HG03378 (cell line): ENCODE results near the gene ASZ1.
"Not testable (repeated sequence)": the region's sequence is repeated elsewhere in the genome, so short reads cannot be mapped to it uniquely, and the experiment has no call there.

ENCODE experiments used
- ATAC-seq: cut with Tn5 transposase; IDR thresholded peaks from one replicate; pipeline ENCODE4 v1.9.1; 2021; ENCODE audit warnings: mild to moderate bottlenecking, moderate library complexity; ENCODE audit not compliant: unreplicated experiment

Gene ASZ1, protein sequence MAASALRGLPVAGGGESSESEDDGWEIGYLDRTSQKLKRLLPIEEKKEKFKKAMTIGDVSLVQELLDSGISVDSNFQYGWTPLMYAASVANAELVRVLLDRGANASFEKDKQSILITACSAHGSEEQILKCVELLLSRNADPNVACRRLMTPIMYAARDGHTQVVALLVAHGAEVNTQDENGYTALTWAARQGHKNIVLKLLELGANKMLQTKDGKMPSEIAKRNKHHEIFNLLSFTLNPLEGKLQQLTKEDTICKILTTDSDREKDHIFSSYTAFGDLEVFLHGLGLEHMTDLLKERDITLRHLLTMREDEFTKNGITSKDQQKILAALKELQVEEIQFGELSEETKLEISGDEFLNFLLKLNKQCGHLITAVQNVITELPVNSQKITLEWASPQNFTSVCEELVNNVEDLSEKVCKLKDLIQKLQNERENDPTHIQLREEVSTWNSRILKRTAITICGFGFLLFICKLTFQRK

DNA sequence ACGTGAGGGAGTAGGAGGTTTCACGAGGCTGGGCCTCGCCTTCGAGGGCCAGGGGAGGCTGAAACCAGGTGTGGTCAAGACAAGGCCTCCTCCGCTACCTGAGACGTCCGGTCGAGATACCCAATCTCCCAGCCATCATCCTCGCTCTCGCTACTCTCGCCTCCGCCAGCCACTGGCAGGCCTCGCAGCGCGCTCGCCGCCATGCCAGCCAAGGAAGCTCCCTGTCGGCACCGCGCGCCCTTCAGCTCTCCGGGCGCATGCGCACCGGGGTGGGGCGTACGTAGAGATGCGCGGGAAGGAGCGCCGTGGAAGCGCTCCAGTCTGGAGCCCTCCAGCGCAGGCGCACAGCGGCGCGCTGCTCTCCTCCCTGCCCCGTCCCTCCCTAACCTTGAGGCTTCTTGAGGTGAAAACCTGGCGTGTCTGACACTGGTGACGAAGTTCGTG, at the start of gene ASZ1:
Gene ASZ1 (minus strand): TSS at position 236 of the 444 bp plus-strand sequence. CDS start 33 bp downstream, at position 203.
- ATAC-seq, result no peak

DNA sequence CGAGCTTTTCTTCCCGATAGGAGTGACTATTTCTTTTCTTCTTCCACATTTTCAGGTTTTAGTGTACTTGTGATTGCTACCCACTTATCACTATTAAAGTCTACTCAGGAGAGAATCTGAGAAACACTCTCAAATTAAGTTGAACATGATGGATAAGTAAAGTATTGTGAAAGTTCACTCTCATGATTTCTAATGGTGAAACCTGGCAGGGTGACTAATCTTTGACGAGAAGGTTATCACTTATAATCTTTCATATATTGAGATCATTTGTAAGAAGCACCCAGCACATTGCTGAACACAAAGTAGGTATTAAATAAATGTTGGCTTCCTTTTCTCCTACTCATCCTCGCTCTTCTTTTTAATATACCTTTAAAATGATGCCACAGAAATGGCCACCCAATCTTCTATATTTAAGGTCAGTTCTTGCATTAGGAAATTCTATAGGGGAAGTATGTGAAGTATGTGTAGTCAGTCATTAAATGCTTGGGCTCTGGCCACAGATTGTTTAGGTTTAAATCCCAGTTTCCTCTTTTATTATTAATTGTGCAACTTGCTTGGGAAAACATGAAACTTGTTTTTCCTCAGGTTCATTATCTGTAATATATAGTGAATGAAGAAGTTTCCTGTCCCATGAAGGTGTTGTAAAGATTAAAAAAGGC, 49.4 kb upstream of the ASZ1 start:
- ATAC-seq, result no peak

DNA sequence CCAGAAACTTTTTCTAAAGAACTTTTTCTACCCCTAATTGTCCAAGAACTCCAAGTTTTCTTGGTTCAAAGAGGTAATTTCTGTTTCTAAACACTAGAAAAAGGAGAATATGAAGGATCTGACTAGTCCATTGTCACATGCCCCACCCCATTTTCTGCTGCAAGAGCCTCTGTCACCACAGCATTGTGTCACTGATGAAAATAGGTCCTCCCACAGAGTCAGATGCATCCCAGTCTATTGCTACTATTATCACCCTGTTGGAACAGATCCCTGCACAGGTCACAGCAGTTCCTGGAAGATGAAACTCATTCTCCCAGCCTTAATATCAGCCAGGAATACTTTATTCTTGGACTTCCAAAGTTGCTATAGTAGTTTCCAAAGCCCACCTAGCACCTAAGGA, 45.0 kb upstream of the ASZ1 start:
- ATAC-seq, result no peak

DNA sequence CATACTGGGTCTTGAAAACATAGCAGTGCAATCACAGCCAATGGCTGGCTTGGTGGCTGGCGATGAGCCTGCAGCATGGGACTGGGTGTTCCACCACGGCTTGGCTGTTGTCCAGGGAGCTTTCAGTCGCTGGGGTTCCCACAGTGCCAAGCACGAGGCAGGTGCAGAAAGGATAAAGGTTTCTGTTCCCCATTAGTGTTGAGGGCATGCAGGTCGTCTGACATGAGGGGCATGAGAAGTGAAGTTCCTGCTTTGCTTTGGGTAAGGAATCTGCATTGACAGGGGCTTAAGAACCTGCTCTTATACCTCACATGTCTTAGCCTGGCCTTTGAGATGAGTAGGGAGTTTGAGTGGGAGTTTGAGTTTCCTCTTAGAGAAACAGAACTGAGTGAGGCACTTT, 43.5 kb upstream of the ASZ1 start:
- ATAC-seq, result peak; percentile 63

DNA sequence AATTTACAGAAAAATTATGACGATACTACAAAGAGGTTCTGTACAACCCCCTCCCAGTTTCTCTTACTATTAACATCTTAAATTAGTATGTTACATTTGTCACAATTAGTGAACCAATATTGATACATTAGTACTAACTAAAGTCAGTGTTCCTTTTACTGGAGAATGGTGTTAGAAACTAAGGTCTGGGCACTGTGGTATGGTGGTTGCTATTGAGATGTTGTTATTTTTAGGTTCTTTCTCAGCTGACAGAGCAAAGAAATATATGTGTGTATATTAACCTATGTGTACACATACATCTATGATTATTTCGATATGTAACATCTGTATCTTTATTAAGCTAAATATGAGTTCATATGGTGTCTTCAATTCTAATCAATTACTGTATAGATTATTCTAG, 40.9 kb upstream of the ASZ1 start:
- ATAC-seq, result no peak

DNA sequence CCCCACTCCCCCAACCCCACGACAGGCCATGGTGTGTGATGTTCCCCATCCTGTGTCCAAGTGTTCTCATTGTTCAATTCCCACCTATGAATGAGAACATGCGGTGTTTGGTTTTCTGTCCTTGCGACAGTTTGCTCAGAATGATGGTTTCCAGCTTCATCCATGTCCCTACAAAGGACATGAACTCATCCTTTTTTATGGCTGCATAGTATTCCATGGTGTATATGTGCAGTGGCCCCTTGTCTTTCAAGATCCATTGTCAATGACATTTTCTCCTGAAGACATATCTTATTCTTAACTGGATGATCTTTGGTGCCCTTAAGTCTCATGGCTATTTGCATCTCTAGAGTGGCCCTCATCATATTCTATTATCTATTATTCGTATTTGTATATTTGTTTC, 33.5 kb upstream of the ASZ1 start:
- ATAC-seq, result not testable (repeated sequence)

DNA sequence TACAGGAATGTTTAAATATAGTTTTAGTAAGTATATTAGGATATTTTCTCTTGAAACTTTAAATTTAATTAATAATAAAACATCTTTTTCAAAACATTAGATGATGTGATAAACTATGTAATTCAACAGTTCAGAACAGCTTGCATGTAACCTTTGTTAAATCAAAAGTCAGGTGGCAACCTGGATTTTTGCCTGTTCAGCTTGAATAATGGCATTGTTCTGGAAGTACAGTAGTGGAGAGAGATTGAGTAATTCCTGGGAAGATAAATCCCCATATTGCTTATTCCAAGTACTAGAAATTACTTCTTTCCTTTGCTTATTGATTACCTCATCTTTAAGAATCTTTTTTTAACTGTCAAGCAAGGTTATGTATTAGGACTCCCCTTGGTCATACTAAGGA, 32.4 kb upstream of the ASZ1 start:
- ATAC-seq, result no peak

DNA sequence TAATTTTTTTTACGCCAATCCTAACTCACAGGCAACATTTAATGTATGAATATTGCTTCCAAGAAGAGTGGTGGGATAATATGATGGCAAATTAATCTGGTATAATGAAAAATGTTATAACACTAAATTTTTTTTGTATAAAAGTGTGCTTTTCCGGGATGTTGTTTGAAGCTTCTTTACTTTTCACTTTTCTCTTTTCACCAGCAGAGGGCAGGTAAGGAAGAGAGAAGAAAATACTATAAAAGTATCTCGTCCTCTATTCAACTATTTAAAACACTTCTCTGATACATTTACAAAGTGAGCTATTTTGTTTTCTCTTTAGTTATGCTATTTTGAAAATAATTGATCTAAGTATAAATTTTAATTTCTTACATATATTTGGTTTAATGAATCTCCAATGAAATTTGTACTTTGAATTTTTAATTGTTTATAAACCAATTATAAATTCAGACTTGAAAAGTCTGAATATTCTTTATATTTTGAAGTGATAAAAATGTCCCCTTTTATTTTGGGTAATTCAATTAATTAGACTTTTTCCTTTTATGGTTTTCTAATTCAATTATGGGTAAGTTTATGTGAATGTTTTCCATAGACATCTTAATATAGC, 31.8 kb upstream of the ASZ1 start:
- ATAC-seq, result peak; percentile 61

DNA sequence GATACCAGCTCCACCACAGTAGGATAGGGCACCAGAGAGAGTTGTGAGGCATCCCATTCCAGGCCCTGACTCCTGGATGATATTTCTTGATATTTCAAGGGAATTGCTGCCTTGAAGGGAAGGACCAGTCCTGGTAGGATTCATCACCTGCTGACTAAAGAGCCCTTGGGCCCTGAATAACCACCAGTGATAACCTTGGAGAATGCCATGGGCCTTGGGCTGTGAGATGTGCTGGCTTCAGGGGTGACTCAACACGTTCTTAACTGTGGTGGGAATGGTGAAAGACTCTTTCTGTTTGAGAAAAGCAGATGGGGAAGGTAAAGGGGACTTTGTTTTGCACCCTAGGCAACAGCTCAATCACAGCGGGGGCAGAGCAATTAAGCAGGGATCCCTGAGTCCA, 21.4 kb upstream of the ASZ1 start:
- no peak for ATAC-seq

DNA sequence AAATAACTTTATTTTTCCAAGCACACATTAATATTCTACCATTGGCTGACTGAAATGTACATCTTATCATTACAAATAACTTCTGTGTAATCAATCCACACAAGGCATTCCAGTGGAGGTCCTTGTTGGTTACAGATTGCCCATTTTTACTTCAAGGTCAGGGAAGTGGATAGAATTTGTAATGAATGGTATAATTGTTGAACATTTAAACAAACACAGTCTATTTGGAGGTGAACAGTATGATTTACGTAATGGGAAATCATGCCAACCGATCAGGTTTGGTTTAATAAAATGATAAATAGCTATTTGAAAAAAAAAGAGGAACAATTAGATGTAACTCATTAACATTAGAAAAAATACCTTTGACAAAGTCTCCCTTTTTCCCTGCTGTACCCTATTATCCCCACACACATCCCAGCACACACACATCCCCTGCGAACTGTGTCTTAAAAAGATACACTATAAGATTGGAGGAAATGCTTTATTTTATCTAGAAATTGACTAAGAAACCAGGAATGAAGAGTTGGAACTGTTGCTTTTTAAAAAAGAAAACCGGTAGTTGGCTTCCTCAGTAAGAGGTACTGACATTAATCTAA, 19.0 kb upstream of the ASZ1 start:
- ATAC-seq, result no peak

DNA sequence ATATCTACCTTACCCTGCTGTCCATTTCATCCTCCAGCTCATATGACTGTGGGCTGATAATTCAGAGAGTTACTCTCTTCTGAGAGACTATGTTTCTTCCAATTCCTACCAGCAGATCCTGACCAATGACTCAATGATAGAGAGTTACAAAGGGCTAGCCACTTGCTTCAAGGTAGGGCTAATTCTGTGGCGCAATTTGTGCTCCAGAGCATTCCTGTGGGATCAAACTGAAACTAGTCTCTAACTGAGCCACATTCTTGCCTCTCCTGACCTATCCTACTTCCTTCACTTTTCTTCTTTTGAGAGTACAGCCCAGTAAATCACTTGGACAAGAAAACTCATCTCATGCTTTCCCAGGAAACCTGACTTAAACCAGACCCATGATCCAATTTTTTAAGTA, 17.9 kb upstream of the ASZ1 start:
- no peak for ATAC-seq

DNA sequence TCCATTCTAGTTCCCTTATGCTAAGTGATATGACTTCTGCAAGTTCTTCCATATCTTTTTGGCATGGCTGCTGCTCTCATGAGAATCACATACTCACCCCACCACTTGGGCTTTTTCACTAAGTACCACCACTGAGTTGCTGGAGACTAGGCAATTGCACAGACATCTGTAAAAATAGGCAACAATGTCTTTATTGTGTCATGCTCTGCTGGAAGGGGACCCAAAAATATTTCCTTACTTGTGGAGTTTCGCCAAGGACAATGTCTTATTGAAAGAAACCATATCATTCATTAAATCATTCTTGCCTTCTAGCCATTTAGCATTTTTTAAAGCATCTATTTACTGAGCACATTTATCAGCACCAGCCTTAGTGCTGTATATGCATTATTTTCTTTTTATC, 17.4 kb upstream of the ASZ1 start:
- ATAC-seq, result no peak

DNA sequence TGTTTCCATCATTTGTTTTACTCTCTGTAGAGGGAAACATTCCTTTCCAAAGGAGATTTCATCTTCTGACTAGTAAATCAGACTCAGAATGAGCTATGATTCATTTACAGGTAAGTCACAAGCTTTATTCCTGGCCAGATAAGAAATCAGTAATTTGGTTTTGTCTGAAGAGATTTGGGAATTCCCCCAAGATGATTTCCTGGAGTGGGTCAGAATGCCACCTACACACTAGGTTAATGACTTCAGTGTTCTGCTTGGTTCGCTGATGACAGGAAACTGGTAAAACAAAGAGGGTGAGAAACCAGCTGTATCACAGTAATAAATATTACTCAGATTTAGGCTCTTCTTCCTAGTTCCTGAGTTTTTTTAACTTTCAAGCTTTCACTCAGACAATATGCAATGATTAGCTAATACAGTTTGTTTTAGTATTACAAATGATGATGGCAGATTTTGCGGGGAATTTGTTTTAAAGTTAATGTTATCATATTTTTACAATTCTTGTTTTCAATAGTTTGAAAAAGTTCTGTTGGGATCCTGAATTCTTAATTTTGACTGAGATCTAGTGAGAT, 8.3 kb upstream of the ASZ1 start:
- ATAC-seq, result peak; percentile 99

DNA sequence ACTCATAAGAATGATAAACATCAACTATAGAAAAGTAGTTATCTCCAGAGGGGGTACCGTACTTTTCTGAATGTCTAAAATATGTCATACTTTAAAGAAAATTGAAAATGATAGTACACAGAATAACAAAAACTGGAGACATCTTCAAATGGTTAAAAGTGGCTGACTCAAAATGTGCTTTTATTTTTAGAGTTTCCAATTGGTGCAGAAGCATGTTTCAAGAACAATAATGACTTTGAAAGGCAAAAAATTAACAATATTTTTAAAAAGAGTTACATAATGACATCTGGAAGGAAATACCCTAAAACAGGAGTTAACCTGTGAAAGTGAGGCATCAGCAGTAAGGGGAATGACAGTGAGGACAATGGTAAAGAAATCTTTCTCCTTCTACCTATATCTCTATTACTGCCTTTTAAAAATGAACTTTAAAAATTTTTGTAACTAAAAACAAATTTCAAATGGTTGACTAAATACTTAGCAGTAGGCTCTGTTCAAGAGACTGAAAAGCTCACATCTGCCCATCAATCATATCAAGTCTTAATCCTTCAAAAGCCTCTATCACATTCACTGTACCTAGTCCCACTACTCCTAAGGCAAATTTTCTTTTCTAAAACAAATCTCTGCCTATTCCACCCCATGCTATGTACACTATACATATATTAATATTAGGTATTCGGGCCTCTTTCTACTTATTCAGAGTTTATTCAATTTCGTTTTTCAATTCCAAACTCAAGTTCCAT, 3.0 kb downstream of the ASZ1 start:
- peak; percentile 82 for ATAC-seq

DNA sequence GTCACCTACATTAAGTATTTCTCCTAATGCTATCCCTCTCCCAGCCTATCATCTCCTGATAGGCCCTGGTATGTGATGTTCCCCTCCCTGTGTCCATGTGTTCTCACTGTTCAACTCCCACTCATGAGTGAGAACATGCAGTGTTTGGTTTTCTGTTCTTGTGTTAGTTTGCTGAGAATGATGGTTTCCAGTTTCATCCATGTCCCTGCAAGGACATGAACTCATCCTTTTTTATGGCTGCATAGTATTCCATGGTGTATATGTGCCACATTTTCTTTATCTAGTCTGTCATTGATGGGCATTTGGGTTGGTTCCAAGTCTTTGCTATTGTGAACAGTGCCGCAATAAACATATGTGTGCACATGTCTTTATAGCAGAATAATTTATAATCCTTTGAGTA, 12.7 kb downstream of the ASZ1 start:
- not testable (repeated sequence) for ATAC-seq

DNA sequence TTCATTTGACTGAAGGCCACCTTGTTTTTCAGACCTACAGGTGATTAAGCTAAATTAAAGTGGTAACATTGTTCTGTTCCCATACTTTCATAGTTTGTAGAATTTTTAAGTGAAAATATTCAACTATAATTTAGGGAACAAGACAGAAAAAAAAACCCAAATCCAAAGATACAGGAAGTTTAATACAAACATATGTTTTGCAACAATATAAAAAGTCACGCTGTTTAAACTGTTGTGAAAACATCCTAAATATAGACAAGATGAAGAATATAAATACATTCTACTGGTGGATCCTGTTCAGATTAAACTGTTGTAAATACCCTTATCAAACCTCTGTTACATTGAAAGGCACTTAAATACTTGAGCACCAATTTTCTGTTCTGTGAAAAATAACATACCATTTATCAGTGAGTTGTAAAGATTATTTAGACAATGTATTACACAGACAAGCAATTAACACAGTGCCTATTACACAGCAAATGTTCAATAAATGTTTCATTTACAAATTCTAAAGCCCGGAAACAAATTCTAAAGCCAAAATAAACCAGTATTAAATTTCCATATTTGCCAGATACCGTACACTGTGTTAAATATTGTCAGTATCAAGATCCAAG, 14.2 kb downstream of the ASZ1 start:
- ATAC-seq, result no peak

DNA sequence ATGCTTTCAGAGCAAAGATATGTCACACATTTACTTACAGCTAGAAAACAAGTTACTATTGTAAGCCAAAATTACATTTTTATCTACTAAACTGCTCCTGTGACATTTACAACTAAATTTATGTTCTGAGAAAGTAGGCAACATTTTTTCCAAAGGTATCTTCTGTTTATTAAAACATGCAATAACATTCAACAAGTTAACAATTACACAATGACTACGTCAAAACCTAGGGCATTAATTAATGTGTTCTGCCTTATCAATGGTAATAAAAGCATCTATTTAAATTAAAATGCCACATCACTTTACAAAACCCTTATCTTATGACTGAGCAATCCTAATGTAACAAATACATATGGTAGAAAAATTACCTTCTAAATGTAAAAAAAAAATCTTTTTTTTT, 14.9 kb downstream of the ASZ1 start:
- no peak for ATAC-seq

DNA sequence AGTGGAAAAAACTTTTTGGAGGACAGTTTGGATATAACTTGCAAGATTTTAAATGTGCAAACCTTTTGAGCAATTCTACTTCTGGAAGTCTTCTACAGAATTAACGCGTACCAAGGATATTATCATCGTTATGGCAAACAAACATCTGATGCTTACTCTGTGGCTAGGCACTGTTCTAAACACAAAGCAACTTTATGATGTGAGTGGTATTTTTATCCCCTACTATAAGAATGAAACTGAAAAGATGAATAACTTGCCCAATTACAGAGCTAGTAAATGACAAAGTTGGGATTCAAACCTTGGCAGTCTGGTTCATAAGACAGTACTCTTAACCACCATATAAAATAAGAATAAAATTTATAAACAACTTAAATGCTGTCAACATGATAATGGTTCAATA, 15.8 kb downstream of the ASZ1 start:
- peak; percentile 47 for ATAC-seq

DNA sequence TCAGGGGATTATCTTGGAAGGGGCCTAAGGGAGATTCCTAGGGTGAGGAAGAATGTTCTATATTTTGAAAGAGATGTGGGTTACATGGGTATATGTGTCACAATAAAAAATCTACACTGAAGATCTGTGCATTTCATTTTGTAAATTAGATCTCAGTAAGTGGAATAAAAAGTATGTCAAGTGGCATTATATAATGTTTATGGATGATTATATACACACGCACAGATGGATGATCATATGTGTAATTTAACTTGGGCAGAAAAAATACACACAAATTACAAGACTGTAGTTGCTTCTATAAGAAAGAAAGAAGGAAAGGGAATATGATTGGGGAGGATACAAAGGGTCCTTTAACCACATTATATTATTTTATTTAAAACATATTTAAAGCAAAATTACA, 18.5 kb downstream of the ASZ1 start:
- ATAC-seq, result no peak

DNA sequence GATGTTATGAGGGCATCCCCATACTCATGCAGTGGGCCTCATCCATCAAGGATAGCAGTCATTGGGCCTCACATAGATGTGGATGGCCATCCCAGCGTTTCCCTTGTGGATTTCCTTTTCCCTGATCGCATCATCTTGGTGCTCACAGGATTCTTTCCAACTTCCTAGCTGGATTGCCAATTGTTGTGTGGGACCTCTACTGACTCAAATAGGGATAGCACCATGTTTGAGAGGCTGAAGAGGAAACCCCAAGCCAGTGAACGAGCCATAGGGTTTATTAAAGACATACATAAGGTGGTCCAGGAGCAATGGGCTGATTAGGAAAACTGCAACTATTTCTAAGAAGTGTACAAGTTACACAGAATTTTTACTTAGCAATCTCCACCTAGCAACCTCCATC, 21.8 kb downstream of the ASZ1 start:
- ATAC-seq, result no peak
